IMR-90 (cell line): ENCODE results near the gene PHF20. TPM values are rescaled to one million over a fixed set of nuclear protein-coding genes. Genes with fewer than 3 reads are reported as not detected.

ENCODE experiments used
- ATAC-seq: fragments of 200-7000 bp; cut with Tn5 transposase; 2 replicates; pipeline ENCODE4 v1.9.1; 2020; ENCODE audit warnings: low read depth, mild to moderate bottlenecking, moderate library complexity
- BruUV-seq: library from RNA; stranded (reverse); fragments of 400-500 nt; replicated peaks from 2 replicates; lab custom pipeline; 2021; lab: Mats Ljungman, UMichigan
- CTCF ChIA-PET: fragments of 300-600 bp; formaldehyde crosslinking; extraction: SDS; loops from one replicate; lab custom pipeline; 2021; ENCODE audit warnings: antibody characterized with exemption; lab: Yijun Ruan, JAX
- POLR2A ChIA-PET: fragments of 300-600 bp; sonication (Branson Sonifier 250); formaldehyde crosslinking; loops from one replicate; lab custom pipeline; 2022; ENCODE audit warnings: antibody characterized with exemption; ENCODE audit not compliant: unreplicated experiment; lab: Charles Lee
- DNase-seq: peaks from one replicate; pipeline ENCODE4 v3.0.0; 2013
- H2AFZ ChIP-seq: replicated peaks from 2 replicates; pipeline ENCODE3; 2013; ENCODE audit warnings: low read length, mild to moderate bottlenecking; ENCODE audit not compliant: poor library complexity
- H2AK5ac ChIP-seq: 2 replicates; pipeline ENCODE4 v1.6.1; 2013; ENCODE audit warnings: low read depth, low read length, inconsistent platforms
- H2AK9ac ChIP-seq: replicated peaks from 2 replicates; pipeline ENCODE3; 2013; ENCODE audit warnings: mild to moderate bottlenecking, low read depth, low read length, moderate library complexity; ENCODE audit not compliant: poor library complexity
- H2BK120ac ChIP-seq: 2 replicates; pipeline ENCODE4 v1.6.1; 2013; ENCODE audit warnings: low read depth, low read length, inconsistent platforms
- H2BK15ac ChIP-seq: 3 replicates; pipeline ENCODE4 v1.6.1; 2013; ENCODE audit warnings: low read depth, low read length, inconsistent platforms
- H2BK20ac ChIP-seq: 2 replicates; pipeline ENCODE4 v1.6.1; 2013; ENCODE audit warnings: low read depth, mild to moderate bottlenecking, inconsistent platforms, low read length, moderate library complexity
- H2BK5ac ChIP-seq: 2 replicates; pipeline ENCODE4 v1.6.1; 2013; ENCODE audit warnings: mild to moderate bottlenecking, low read depth, low read length, inconsistent platforms; ENCODE audit not compliant: poor library complexity, severe bottlenecking
- H3K14ac ChIP-seq: replicated peaks from 2 replicates; pipeline ENCODE4 v1.6.1; 2013; ENCODE audit warnings: low read depth, low read length, inconsistent platforms
- H3K18ac ChIP-seq: 2 replicates; pipeline ENCODE4 v1.6.1; 2013; ENCODE audit warnings: low read depth, low read length, control low read depth
- H3K23ac ChIP-seq: 2 replicates; pipeline ENCODE4 v1.6.1; 2013; ENCODE audit warnings: low read depth, low read length, inconsistent platforms
- H3K27ac ChIP-seq: 2 replicates; pipeline ENCODE4 v1.5.1; 2013; ENCODE audit warnings: mild to moderate bottlenecking, control low read depth, low read length; ENCODE audit not compliant: insufficient read depth
- H3K27me3 ChIP-seq: 2 replicates; pipeline ENCODE4 v1.6.1; 2013; ENCODE audit warnings: low read length; ENCODE audit not compliant: control insufficient read depth, insufficient read depth
- H3K36me3 ChIP-seq: 2 replicates; pipeline ENCODE4 v1.6.1; 2013; ENCODE audit warnings: low read length, mixed read lengths; ENCODE audit not compliant: control insufficient read depth, insufficient read depth
- H3K4ac ChIP-seq: 2 replicates; pipeline ENCODE4 v1.6.1; 2013; ENCODE audit warnings: low read depth, low read length, inconsistent platforms
- H3K4me1 ChIP-seq: 2 replicates; pipeline ENCODE4 v1.6.1; 2013; ENCODE audit warnings: low read length, mixed read lengths; ENCODE audit not compliant: control insufficient read depth, insufficient read depth
- H3K4me2 ChIP-seq: 2 replicates; pipeline ENCODE4 v1.6.1; 2013; ENCODE audit warnings: low read depth, mild to moderate bottlenecking, control low read depth, low read length, moderate library complexity
- H3K4me3 ChIP-seq: 2 replicates; pipeline ENCODE4 v1.5.1; 2013; ENCODE audit warnings: low read depth, mild to moderate bottlenecking, control low read depth, low read length, moderate library complexity; ENCODE audit not compliant: insufficient read depth
- H3K56ac ChIP-seq: 2 replicates; pipeline ENCODE4 v1.6.1; 2013; ENCODE audit warnings: low read length, inconsistent platforms; ENCODE audit not compliant: insufficient read depth; ENCODE audit errors: extremely low read depth
- H3K79me1 ChIP-seq, 2 experiments: 2 replicates each; pipeline ENCODE4 v1.6.1; 2013; ENCODE audit warnings: low read length in 2 of 2, inconsistent platforms in 1 of 2, low read depth in 1 of 2
- H3K9ac ChIP-seq: 2 replicates; pipeline ENCODE4 v1.6.1; 2013; ENCODE audit warnings: low read depth, low read length, control low read depth
- H3K9me1 ChIP-seq: 2 replicates; pipeline ENCODE4 v1.6.1; 2013; ENCODE audit warnings: low read length, inconsistent platforms; ENCODE audit not compliant: insufficient read depth
- H3K9me3 ChIP-seq: 2 replicates; pipeline ENCODE4 v1.6.1; 2013; ENCODE audit warnings: low read length; ENCODE audit not compliant: control insufficient read depth, insufficient read depth
- H4K20me1 ChIP-seq: 2 replicates; pipeline ENCODE4 v1.6.1; 2013; ENCODE audit warnings: low read length, inconsistent platforms; ENCODE audit not compliant: insufficient read depth
- H4K5ac ChIP-seq: 2 replicates; pipeline ENCODE4 v1.6.1; 2013; ENCODE audit warnings: mild to moderate bottlenecking, low read depth, low read length, control low read depth
- H4K8ac ChIP-seq, 2 experiments: 2 replicates each; pipeline ENCODE4 v1.6.1; 2013; ENCODE audit warnings: low read depth in 2 of 2, low read length in 2 of 2, control low read depth in 1 of 2, inconsistent platforms in 1 of 2
- H4K91ac ChIP-seq: 2 replicates; pipeline ENCODE4 v1.6.1; 2013; ENCODE audit warnings: low read depth, low read length, inconsistent platforms; ENCODE audit not compliant: insufficient read depth
- BHLHE40 ChIP-seq: fragments of 150-350 bp; IDR thresholded peaks from 2 replicates; pipeline ENCODE4 v1.6.1; 2016; ENCODE audit warnings: mild to moderate bottlenecking, low read depth, low read length
- CEBPB ChIP-seq: IDR thresholded peaks from 2 replicates; pipeline ENCODE4 v1.6.1; 2012; ENCODE audit warnings: low read depth, low read length, improper control_type of control experiment
- FOS ChIP-seq: fragments of 150-350 bp; IDR thresholded peaks from 2 replicates; pipeline ENCODE4 v1.6.1; 2016; ENCODE audit warnings: low read depth, low read length
- MAFK ChIP-seq: IDR thresholded peaks from 2 replicates; pipeline ENCODE4 v1.6.1; 2012; ENCODE audit warnings: low read depth, low read length, improper control_type of control experiment
- MAZ ChIP-seq: IDR thresholded peaks from 2 replicates; pipeline ENCODE4 v1.6.1; 2012; ENCODE audit warnings: low read depth, mild to moderate bottlenecking, low read length, improper control_type of control experiment, moderate library complexity, borderline replicate concordance
- MXI1 ChIP-seq: IDR thresholded peaks from 2 replicates; pipeline ENCODE4 v1.6.1; 2012; ENCODE audit warnings: low read depth, mild to moderate bottlenecking, low read length, moderate library complexity, borderline replicate concordance
- NFE2L2 ChIP-seq: fragments of 150-350 bp; IDR thresholded peaks from 2 replicates; pipeline ENCODE4 v1.6.1; 2016; ENCODE audit warnings: low read depth, mild to moderate bottlenecking, low read length
- POLR2A ChIP-seq: IDR thresholded peaks from 2 replicates; pipeline ENCODE4 v1.6.1; 2012; ENCODE audit warnings: mild to moderate bottlenecking, low read depth, low read length
- RAD21 ChIP-seq: IDR thresholded peaks from 2 replicates; pipeline ENCODE4 v1.6.1; 2012; ENCODE audit warnings: low read length, improper control_type of control experiment
- RCOR1 ChIP-seq: IDR thresholded peaks from 2 replicates; pipeline ENCODE4 v1.6.1; 2012; ENCODE audit warnings: mild to moderate bottlenecking, low read length, improper control_type of control experiment; ENCODE audit not compliant: insufficient replicate concordance
- RFX5 ChIP-seq: IDR thresholded peaks from 2 replicates; pipeline ENCODE4 v1.8.0; 2012; ENCODE audit warnings: low read depth, mild to moderate bottlenecking, low read length, moderate library complexity
- SMC3 ChIP-seq: fragments of 150-350 bp; IDR thresholded peaks from 2 replicates; pipeline ENCODE4 v1.6.1; 2016; ENCODE audit warnings: low read depth, mild to moderate bottlenecking, antibody characterized with exemption, low read length, moderate library complexity
- WGBS, 2 experiments: methylation state at CpG; one replicate each; pipeline versions ENCODE4 v1.1.5 to v1.1.7; 2013; ENCODE audit warnings: missing lambda C conversion rate in 2 of 2; ENCODE audit not compliant: insufficient read length in 1 of 2; ENCODE audit errors: extremely low coverage in 2 of 2; 5-methylcytosine and 5-hydroxymethylcytosine counted together
- dilution Hi-C: fragments of 300-500 bp; cut with HindIII; formaldehyde crosslinking; loops from one replicate; pipeline ENCODE4 v1.14.3; 2018; ENCODE audit warnings: low sequenced_read_pairs; ENCODE audit not compliant: unreplicated experiment
- in situ Hi-C: fragments of 300-500 bp; cut with MboI; formaldehyde crosslinking; loops from 3 replicates; pipeline ENCODE4 v1.14.3; 2019; ENCODE audit warnings: low sequenced_read_pairs, inconsistent platforms, mixed read lengths
- intact Hi-C: fragments of 100-400 bp; cut with micrococcal nuclease; formaldehyde crosslinking; loops from 2 replicates; pipeline ENCODE4 v1.10.0; 2022
- polyA plus RNA-seq, 3 experiments: library from polyadenylated mRNA; depleted of rRNA; stranded (reverse); fragments of >200 nt; gene quantifications; 2 replicates each; pipeline ENCODE4 v1.2.3, GENCODE V29; 2012; ENCODE audit warnings: low replicate concordance in 1 of 3
- total RNA-seq: library from RNA; depleted of rRNA; stranded (reverse); fragments of >200 nt; gene quantifications from 2 replicates; pipeline ENCODE4 v1.2.3, GENCODE V29; 2012
- TF ChIP-seq, protein P1 (sequence below): fragments of 150-350 bp; IDR thresholded peaks from 2 replicates; pipeline ENCODE4 v1.6.1; 2017; ENCODE audit warnings: mild to moderate bottlenecking, antibody characterized with exemption, low read length, low read depth

PHF20 gene
- total and polyA plus RNA-seq, 2 of the 4 experiments (the other 2 are of a cell fraction): 22.0 to 22.5 TPM

GRCh38 chr20:35768731-35769664 is 2.8 kb upstream of the PHF20 start:
- H2BK5ac ChIP-seq: peak overlapping the region; percentile 85
- in situ Hi-C loops (loop anchor here (25.0 kb wide), 1 partner anchor 368 kb away; no protein-coding TSS in a partner anchor), dilution Hi-C loops (no loop called here), intact Hi-C loops (loop anchor here (2.0 kb wide), 1 partner anchor 26 kb away; the partner anchor contains the start of gene RBM39)
- peak overlapping the region in 1 of 2 experiments; percentile 80 for H4K8ac ChIP-seq
- H3K36me3 ChIP-seq: no peaks in the 10 kb centered on the region
- ChIA-PET POLR2A (interaction anchor here (0.6 to 1.9 kb wide), 2 partner anchors 27 to 133 kb away, joined by 3 to 13 read pairs; partner anchors contain the start of gene RBM39), CTCF (interaction anchor here (0.6 to 1.1 kb wide), 3 partner anchors 26 to 447 kb away, joined by 4 read pairs; partner anchors contain the start of gene RBM39)
- H3K27ac ChIP-seq: peak overlapping the region; percentile 82
- BruUV-seq: no TSS peak
- H2BK20ac ChIP-seq: peak overlapping the region; percentile 61; the same call in 1 of the 2 replicates
- no peak overlapping the region for H2AK5ac ChIP-seq
- H4K91ac ChIP-seq: peak overlapping the region; percentile 60; the same call in 1 of the 2 replicates
- peak overlapping the region; percentile 74 for H3K4ac ChIP-seq
- H2BK15ac ChIP-seq: no peak overlapping the region; the same call in 2 of the 3 replicates
- H3K4me2 ChIP-seq: peak overlapping the region; percentile 14
- peak overlapping the region; percentile 49; the same call in 1 of the 2 replicates for H3K23ac ChIP-seq
- 0 out of 2 replicates have a peak, but pooled peaks cover 3% of the 10 kb centered on the region for H4K20me1 ChIP-seq
- H3K4me3 ChIP-seq: no peak overlapping the region
- TF ChIP-seq MAFK: no peak
- no peak for TF ChIP-seq NFE2L2
- TF ChIP-seq FOS: peak; percentile 72
- TF ChIP-seq POLR2A: peak; percentile 89
- TF ChIP-seq MXI1: peak; percentile 19; the same call in 1 of the 2 replicates
- peak; percentile 98 for TF ChIP-seq CEBPB
- peak; percentile 49; the same call in 1 of the 2 replicates for TF ChIP-seq MAZ
- TF ChIP-seq RFX5: 0 out of 2 replicates have a peak, but pooled peaks have one; percentile 35
- no peak for TF ChIP-seq RAD21
- peak; percentile 20; the same call in 1 of the 2 replicates for TF ChIP-seq SMC3
- 0 out of 2 replicates have a peak, but pooled peaks have one; percentile 17 for TF ChIP-seq BHLHE40
- peak; percentile 46 for TF ChIP-seq RCOR1
- TF ChIP-seq, protein P1, sequence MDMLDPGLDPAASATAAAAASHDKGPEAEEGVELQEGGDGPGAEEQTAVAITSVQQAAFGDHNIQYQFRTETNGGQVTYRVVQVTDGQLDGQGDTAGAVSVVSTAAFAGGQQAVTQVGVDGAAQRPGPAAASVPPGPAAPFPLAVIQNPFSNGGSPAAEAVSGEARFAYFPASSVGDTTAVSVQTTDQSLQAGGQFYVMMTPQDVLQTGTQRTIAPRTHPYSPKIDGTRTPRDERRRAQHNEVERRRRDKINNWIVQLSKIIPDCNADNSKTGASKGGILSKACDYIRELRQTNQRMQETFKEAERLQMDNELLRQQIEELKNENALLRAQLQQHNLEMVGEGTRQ: peak; percentile 86; the same call in 1 of the 2 replicates
- H3K27me3 ChIP-seq: no peaks in the 10 kb centered on the region
- ATAC-seq: peak; percentile 56
- peaks cover 20 to 30% of the 10 kb centered on the region in 2 experiments for H3K79me1 ChIP-seq
- peaks cover 9% of the 10 kb centered on the region; the same call in 1 of the 2 replicates for H3K9me1 ChIP-seq
- no peak overlapping the region; the same call in 1 of the 2 replicates for H3K56ac ChIP-seq
- H2AFZ ChIP-seq: peak overlapping the region; percentile 72
- no peaks in the 10 kb centered on the region for H3K9me3 ChIP-seq
- peak overlapping the region; percentile 28; the same call in 1 of the 2 replicates for H3K9ac ChIP-seq
- H3K14ac ChIP-seq: peak overlapping the region; percentile 73
- DNase-seq: peak; percentile 98
- 0% methylated on average over 1 of the region's 5 CpGs; no CpG with 5 or more reads in 1 of the 2 experiments for WGBS, 2 experiments
- peak overlapping the region; percentile 70 for H2BK120ac ChIP-seq
- peak overlapping the region; percentile 42 for H2AK9ac ChIP-seq
- H3K4me1 ChIP-seq: peaks cover 16% of the 10 kb centered on the region
- H3K18ac ChIP-seq: peak overlapping the region; percentile 22
- H4K5ac ChIP-seq: peak overlapping the region; percentile 5; the same call in 1 of the 2 replicates
